Activated CD4-positive, alpha-beta T cell treated with anti-CD3 and anti-CD28 coated beads, Interleukin-2, amount 10 ng/mL, durations not matched to agents 7 days and 5 days (primary cell): ENCODE results near the gene EME1. TPM values are rescaled to one million over a fixed set of nuclear protein-coding genes. Genes with fewer than 3 reads are reported as not detected.

Source experiments
- CTCF ChIA-PET: fragments of 350-600 bp; sonication (Branson Sonifier 250); formaldehyde crosslinking; loops from one replicate; lab custom pipeline; 2021; ENCODE audit warnings: antibody characterized with exemption; lab: Charles Lee
- POLR2A ChIA-PET: fragments of 350-600 bp; sonication (Branson Sonifier 250); formaldehyde crosslinking; loops from one replicate; lab custom pipeline; 2021; ENCODE audit warnings: antibody characterized with exemption; lab: Charles Lee
- DNase-seq: peaks from one replicate; pipeline ENCODE4 v3.0.0-alpha.2; 2020
- H3K27ac Mint-ChIP-seq: one replicate; pipeline ENCODE4 v1.8.0; 2021; ENCODE audit warnings: mild to moderate bottlenecking, moderate library complexity, mixed read lengths
- H3K27me3 Mint-ChIP-seq: one replicate; pipeline ENCODE4 v1.8.0; 2021; ENCODE audit warnings: mixed read lengths
- H3K36me3 Mint-ChIP-seq: one replicate; pipeline ENCODE4 v1.8.0; 2021; ENCODE audit warnings: low read depth, mixed read lengths
- H3K4me1 Mint-ChIP-seq: one replicate; pipeline ENCODE4 v1.8.0; 2021; ENCODE audit warnings: mixed read lengths
- H3K4me3 Mint-ChIP-seq: one replicate; pipeline ENCODE4 v1.8.0; 2021; ENCODE audit warnings: mild to moderate bottlenecking, moderate library complexity, mixed read lengths
- H3K9me3 Mint-ChIP-seq: one replicate; pipeline ENCODE4 v1.8.0; 2021; ENCODE audit warnings: mixed read lengths
- total RNA-seq, 2 experiments: library from RNA; stranded (reverse); gene quantifications; one replicate each; pipeline ENCODE4 v1.2.3, GENCODE V29; 2021

The EME1 gene
- total RNA-seq, 2 experiments from 2014 or later, result 19.9 to 21.8 TPM

GRCh38 chr17:50352693-50353599 lies 20.1 kb upstream of the EME1 start:
- H3K27ac Mint-ChIP-seq, result peak overlapping the region; percentile 9
- DNase-seq, result no peak
- ChIA-PET POLR2A (no interaction called here), CTCF (interaction anchor here (0.7 to 2.1 kb wide), 3 partner anchors 8 to 45 kb away, joined by 3 to 6 read pairs (median 5); partner anchors contain the start of gene LRRC59)
- H3K36me3 Mint-ChIP-seq, result peaks cover 7% of the 10 kb centered on the region
- H3K4me3 Mint-ChIP-seq, result no peak overlapping the region
- no peaks in the 10 kb centered on the region for H3K9me3 Mint-ChIP-seq
- peaks cover 12% of the 10 kb centered on the region for H3K4me1 Mint-ChIP-seq
- no peaks in the 10 kb centered on the region for H3K27me3 Mint-ChIP-seq

DNA sequence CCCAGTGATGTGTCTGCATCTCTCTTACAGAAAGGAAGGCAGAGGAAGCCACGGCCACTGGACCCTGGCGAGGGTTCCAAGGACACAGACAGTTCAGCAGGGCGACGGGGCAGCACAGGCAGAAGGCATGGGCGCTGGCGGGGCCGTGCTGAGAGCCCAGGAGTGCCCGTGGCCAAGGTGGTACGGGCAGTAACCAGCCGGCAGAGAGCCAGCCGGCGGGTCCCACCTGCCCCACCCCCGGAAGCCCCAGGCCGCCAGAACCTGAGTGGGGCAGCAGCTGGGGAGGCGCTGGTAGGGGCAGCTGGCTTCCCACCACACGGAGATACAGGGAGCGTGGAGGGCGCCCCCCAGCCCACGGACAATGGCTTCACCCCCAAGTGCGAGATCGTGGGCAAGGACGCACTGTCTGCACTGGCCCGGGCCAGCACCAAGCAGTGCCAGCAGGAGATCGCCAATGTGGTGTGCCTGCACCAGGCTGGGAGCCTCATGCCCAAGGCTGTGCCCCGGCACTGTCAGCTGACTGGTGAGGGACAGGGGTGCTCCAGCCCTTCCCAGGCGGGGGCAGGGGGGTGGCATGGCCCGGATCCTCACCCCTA lies 19.3 kb upstream of the EME1 start:
- ChIA-PET CTCF (interaction anchor here (1.6 kb wide), 1 partner anchor 44 kb away, joined by 5 read pairs; the partner anchor contains the start of gene LRRC59), POLR2A (no interaction called here)
- Mint-ChIP-seq H3K27ac (no peak overlapping the region), H3K27me3 (no peaks in the 10 kb centered on the region), H3K36me3 (peaks cover 11% of the 10 kb centered on the region), H3K4me3 (no peak overlapping the region), H3K9me3 (no peaks in the 10 kb centered on the region), H3K4me1 (peaks cover 5% of the 10 kb centered on the region)
- DNase-seq, result no peak

GRCh38 chr17:50354198-50354597 lies 18.8 kb upstream of the EME1 start:
- ChIA-PET POLR2A (no interaction called here), CTCF (interaction anchor here (1.6 kb wide), 1 partner anchor 43 kb away, joined by 5 read pairs; the partner anchor contains the start of gene LRRC59)
- H3K27ac Mint-ChIP-seq, result no peak overlapping the region
- DNase-seq, result no peak
- peaks cover 13% of the 10 kb centered on the region for H3K36me3 Mint-ChIP-seq
- H3K4me3 Mint-ChIP-seq, result no peak overlapping the region
- H3K4me1 Mint-ChIP-seq, result peaks cover 2% of the 10 kb centered on the region
- H3K27me3 Mint-ChIP-seq, result no peaks in the 10 kb centered on the region
- no peaks in the 10 kb centered on the region for H3K9me3 Mint-ChIP-seq

GRCh38 chr17:50354776-50355175 lies 18.3 kb upstream of the EME1 start:
- Mint-ChIP-seq H3K36me3 (peaks cover 13% of the 10 kb centered on the region), H3K9me3 (no peaks in the 10 kb centered on the region), H3K4me1 (peaks cover 2% of the 10 kb centered on the region), H3K4me3 (no peak overlapping the region), H3K27me3 (no peaks in the 10 kb centered on the region), H3K27ac (no peak overlapping the region)
- CTCF ChIA-PET, result interaction anchor here (1.6 kb wide), 1 partner anchor 43 kb away, joined by 5 read pairs; the partner anchor contains the start of gene LRRC59
- POLR2A ChIA-PET, result no interaction called here
- DNase-seq, result no peak

DNA sequence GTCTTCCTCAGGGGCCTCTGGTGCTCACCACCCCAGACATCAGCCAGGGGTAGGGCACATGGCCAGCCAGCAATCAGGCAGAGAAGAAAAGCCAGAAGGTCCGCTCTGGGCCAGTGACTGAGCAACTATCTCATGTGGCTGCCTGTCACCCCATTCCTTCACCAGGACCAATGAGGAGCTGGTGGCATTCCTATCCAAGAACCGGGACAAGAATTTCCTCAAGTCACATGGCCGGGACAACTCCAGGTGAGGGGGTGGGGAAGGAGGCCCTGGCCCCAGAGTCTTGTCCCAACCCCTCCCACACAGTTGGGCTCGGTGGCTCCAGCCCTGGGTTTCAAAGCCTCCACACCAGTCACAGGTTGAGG lies 17.7 kb upstream of the EME1 start:
- Mint-ChIP-seq H3K9me3 (no peaks in the 10 kb centered on the region), H3K27ac (no peak overlapping the region), H3K4me1 (peaks cover 2% of the 10 kb centered on the region), H3K36me3 (peaks cover 13% of the 10 kb centered on the region), H3K27me3 (no peaks in the 10 kb centered on the region), H3K4me3 (no peak overlapping the region)
- no peak for DNase-seq
- ChIA-PET CTCF (no interaction called here), POLR2A (no interaction called here)

DNA sequence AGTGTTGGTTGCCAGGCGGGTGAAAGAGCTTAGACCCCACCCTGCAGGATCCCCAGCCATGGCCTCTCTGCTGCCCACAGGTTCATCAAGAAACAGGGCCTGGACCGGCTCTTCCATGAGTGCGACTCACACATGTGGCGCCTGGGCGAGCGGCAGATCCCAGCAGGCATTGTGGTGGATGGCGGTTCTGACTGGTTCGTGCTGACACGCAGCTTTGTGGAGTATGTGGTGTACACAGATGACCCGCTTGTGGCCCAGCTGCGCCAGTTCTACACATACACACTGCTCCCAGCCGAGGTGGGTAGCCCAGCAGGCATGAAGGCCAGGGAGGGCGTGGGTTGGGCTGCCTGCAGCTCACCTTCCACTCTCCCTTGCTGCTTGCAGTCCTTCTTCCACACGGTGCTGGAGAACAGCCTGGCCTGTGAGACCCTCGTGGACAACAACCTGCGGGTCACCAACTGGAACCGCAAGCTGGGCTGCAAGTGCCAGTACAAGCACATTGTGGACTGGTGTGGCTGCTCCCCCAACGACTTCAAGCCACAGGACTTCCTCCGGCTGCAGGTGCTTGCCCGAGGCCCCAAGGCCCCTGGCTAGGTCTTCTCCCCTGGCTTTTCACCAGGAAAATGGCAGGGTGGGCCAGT lies 17.2 kb upstream of the EME1 start:
- ChIA-PET CTCF (no interaction called here), POLR2A (no interaction called here)
- H3K4me1 Mint-ChIP-seq, result peaks cover 2% of the 10 kb centered on the region
- H3K4me3 Mint-ChIP-seq, result no peak overlapping the region
- no peaks in the 10 kb centered on the region for H3K27me3 Mint-ChIP-seq
- H3K9me3 Mint-ChIP-seq, result no peaks in the 10 kb centered on the region
- DNase-seq, result no peak
- H3K36me3 Mint-ChIP-seq, result peaks cover 13% of the 10 kb centered on the region
- no peak overlapping the region for H3K27ac Mint-ChIP-seq

DNA sequence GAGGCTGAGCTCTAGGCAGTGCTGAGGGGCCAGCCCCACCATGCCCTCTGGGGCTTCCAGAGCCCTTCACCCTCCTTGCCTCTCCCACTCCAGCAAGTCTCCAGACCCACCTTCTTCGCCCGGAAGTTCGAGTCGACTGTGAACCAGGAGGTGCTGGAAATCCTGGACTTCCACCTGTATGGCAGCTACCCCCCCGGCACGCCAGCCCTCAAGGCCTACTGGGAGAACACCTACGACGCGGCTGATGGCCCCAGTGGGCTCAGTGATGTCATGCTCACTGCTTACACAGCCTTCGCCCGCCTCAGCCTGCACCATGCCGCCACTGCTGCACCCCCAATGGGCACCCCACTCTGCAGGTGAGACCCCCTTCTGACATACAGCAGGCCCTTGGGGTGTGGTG lies 16.6 kb upstream of the EME1 start:
- ChIA-PET POLR2A (no interaction called here), CTCF (no interaction called here)
- no peak overlapping the region for H3K4me3 Mint-ChIP-seq
- peaks cover 2% of the 10 kb centered on the region for H3K4me1 Mint-ChIP-seq
- no peak overlapping the region for H3K27ac Mint-ChIP-seq
- H3K27me3 Mint-ChIP-seq, result no peaks in the 10 kb centered on the region
- DNase-seq, result no peak
- H3K9me3 Mint-ChIP-seq, result no peaks in the 10 kb centered on the region
- H3K36me3 Mint-ChIP-seq, result peaks cover 13% of the 10 kb centered on the region

DNA sequence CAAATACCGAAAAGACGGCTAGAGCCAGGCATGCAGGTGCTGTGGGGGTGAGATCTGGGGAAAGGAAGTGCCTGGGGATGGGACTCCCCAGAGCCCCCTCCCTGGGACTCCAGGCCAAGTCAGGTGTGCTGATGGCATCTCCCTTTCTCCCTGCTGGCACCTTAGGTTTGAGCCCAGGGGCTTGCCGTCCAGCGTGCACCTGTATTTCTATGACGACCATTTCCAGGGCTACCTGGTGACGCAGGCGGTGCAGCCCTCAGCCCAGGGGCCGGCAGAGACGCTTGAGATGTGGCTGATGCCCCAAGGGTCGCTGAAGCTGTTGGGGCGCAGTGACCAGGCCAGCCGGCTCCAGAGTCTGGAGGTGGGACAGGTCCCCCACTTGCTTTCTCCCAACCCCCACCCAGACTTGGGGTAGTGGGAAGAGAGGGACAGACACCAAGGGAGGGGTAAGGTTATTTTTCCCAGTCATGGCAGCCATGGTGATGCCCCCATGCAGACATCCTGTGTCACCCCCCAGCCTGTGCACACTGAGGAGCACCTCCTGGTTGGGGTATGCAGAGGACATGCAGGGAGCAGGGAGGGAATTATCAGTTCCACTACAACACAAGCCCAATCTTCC lies 16.0 kb upstream of the EME1 start:
- DNase-seq, result no peak
- Mint-ChIP-seq H3K4me3 (no peak overlapping the region), H3K4me1 (peaks cover 2% of the 10 kb centered on the region), H3K9me3 (no peaks in the 10 kb centered on the region), H3K36me3 (peaks cover 13% of the 10 kb centered on the region), H3K27me3 (no peaks in the 10 kb centered on the region), H3K27ac (no peak overlapping the region)
- ChIA-PET POLR2A (no interaction called here), CTCF (no interaction called here)

DNA sequence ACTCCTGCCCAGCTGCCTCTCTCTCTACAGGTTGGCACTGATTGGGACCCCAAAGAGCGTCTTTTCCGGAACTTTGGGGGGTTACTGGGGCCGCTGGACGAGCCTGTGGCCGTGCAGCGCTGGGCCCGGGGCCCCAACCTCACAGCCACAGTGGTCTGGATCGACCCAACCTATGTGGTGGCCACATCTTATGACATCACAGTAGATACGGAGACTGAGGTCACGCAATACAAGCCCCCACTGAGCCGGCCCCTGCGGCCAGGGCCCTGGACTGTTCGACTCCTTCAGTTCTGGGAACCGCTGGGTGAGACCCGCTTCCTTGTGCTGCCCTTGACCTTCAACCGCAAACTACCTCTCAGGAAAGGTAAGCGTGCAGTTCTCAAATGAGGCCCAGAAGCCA lies 14.9 kb upstream of the EME1 start:
- Mint-ChIP-seq H3K27me3 (no peaks in the 10 kb centered on the region), H3K9me3 (no peaks in the 10 kb centered on the region), H3K4me1 (peaks cover 8% of the 10 kb centered on the region), H3K36me3 (peaks cover 13% of the 10 kb centered on the region), H3K27ac (no peak overlapping the region), H3K4me3 (no peak overlapping the region)
- POLR2A ChIA-PET, result no interaction called here
- no peak for DNase-seq
- CTCF ChIA-PET, result interaction anchor here (0.8 to 1.5 kb wide), 3 partner anchors 8 to 21 kb away, joined by 3 read pairs; no protein-coding TSS in a partner anchor

- Mint-ChIP-seq H3K9me3 (no peaks in the 10 kb centered on the region), H3K36me3 (peaks cover 13% of the 10 kb centered on the region), H3K27ac (no peak overlapping the region), H3K4me1 (peaks cover 8% of the 10 kb centered on the region), H3K4me3 (no peak overlapping the region), H3K27me3 (no peaks in the 10 kb centered on the region)
- CTCF ChIA-PET, result interaction anchor here (1.5 to 2.0 kb wide), 2 partner anchors 20 to 38 kb away, joined by 3 to 9 read pairs; partner anchors contain the start of gene LRRC59
- POLR2A ChIA-PET, result no interaction called here
- no peak for DNase-seq
Observed at GRCh38 chr17:50359005-50359699, 13.9 kb upstream of the EME1 start.

- H3K27ac Mint-ChIP-seq, result no peak overlapping the region
- POLR2A ChIA-PET, result no interaction called here
- CTCF ChIA-PET, result interaction anchor here (1.2 to 2.0 kb wide), 3 partner anchors 9 to 37 kb away, joined by 3 to 9 read pairs (median 4); partner anchors contain the start of genes EME1, LRRC59 and MRPL27
- H3K27me3 Mint-ChIP-seq, result no peaks in the 10 kb centered on the region
- H3K36me3 Mint-ChIP-seq, result peaks cover 10% of the 10 kb centered on the region
- no peak for DNase-seq
- H3K9me3 Mint-ChIP-seq, result no peaks in the 10 kb centered on the region
- no peak overlapping the region for H3K4me3 Mint-ChIP-seq
- H3K4me1 Mint-ChIP-seq, result peaks cover 8% of the 10 kb centered on the region
Observed at GRCh38 chr17:50359998-50360461, 13.0 kb upstream of the EME1 start.
